ENCODE measurements around the gene NPTXR. TPM values are rescaled to one million over a fixed set of nuclear protein-coding genes. Genes with fewer than 3 reads are reported as not detected.

The NPTXR gene
- total and polyA plus RNA-seq, 8 donors: 0.46 to 19.6 (median 2.3) TPM

- intact Hi-C loops (cut with DNase I; ENCODE audit: low total_unique reads): no loop called here
- peaks cover 0 to 4% (median 3%) of the 10 kb centered on the region in 4 donors for H3K36me3 ChIP-seq
- no peak overlapping the region for H3K27ac ChIP-seq
- H3K27me3 ChIP-seq: peaks cover 0 to 31% (median 16%) of the 10 kb centered on the region in 3 donors
- DNase-seq: no peak
- 71 to 80% (median 74%) methylated on average over 4 of the region's 4 CpGs for WGBS, 5 donors
- H3K4me3 ChIP-seq: no peak overlapping the region
- H3K4me1 ChIP-seq: peaks cover 9 to 18% (median 15%) of the 10 kb centered on the region in 4 donors
- peaks cover 0 to 5% (median 0%) of the 10 kb centered on the region in 4 donors for H3K9me3 ChIP-seq
- no peak for TF ChIP-seq POLR2AphosphoS5 (IDR thresholded peaks at IDR 0.05)
- TF ChIP-seq, protein P1, sequence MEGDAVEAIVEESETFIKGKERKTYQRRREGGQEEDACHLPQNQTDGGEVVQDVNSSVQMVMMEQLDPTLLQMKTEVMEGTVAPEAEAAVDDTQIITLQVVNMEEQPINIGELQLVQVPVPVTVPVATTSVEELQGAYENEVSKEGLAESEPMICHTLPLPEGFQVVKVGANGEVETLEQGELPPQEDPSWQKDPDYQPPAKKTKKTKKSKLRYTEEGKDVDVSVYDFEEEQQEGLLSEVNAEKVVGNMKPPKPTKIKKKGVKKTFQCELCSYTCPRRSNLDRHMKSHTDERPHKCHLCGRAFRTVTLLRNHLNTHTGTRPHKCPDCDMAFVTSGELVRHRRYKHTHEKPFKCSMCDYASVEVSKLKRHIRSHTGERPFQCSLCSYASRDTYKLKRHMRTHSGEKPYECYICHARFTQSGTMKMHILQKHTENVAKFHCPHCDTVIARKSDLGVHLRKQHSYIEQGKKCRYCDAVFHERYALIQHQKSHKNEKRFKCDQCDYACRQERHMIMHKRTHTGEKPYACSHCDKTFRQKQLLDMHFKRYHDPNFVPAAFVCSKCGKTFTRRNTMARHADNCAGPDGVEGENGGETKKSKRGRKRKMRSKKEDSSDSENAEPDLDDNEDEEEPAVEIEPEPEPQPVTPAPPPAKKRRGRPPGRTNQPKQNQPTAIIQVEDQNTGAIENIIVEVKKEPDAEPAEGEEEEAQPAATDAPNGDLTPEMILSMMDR (IDR thresholded peaks at IDR 0.05): no peak
- TF ChIP-seq POLR2A (IDR thresholded peaks at IDR 0.05): no peak
Observed at GRCh38 chr22:38795569-38795968, 48.3 kb downstream of the NPTXR start.

DNA sequence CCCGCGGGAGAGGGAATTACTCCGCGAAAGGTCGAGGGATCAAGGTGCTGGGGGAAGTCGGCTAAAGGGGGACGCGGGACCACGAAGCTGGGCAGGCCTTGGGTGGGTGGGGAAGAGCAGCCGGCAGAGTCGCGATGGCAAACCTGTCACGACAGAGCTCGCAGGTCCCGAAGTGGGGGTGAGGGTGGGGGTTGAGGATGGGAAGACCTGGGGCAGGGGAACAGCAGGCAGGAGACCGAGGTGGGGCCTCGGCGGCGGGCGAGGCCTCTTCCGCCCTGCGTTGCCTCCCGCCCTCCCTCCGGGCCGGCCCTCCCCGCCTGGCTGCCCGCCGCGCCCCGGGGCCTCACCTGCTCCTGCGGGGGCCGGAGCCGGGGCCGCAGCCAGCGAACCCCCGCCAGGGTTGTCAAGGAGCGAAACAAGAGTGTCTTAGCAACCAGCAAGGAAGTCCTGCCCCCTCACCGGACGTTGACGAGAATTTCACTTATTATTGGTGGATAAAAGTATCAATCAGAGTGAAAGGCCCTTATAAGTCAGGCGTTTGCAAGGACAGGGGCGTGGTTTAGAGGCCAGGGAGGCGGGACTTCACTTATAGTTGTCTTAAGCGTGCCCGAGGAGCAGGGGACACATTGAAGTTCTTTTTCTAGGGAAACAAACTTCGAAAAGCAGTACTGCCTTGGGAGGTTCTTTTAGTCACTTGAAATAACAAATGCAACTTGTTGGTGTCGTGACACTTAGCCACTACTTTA is 49.9 kb downstream of the NPTXR start, which contains the start of gene DNAL4:
TSS of gene DNAL4 (minus strand) at position 423 of the 746 bp plus-strand sequence. CDS start 11,412 bp downstream, outside the sequence.
- peaks cover 0 to 13% (median 12%) of the 10 kb centered on the region in 4 donors for H3K36me3 ChIP-seq
- H3K4me1 ChIP-seq: peaks cover 15 to 24% (median 19%) of the 10 kb centered on the region in 4 donors
- H3K27ac ChIP-seq: peak within 1 kb of the TSS; percentile 68 to 91 (median 85)
- H3K9me3 ChIP-seq: no peaks in the 10 kb centered on the region
- TF ChIP-seq, protein P1 (IDR thresholded peaks at IDR 0.05): no peak
- TF ChIP-seq POLR2A (IDR thresholded peaks at IDR 0.05) (no peak), POLR2AphosphoS5 (IDR thresholded peaks at IDR 0.05) (peak; percentile 6 to 77 (median 47))
- DNase-seq: peak; percentile 97 to 98
- H3K4me3 ChIP-seq: peak within 1 kb of the TSS; percentile 76 to 94 (median 90)
- WGBS, 5 donors: 0 to 1% (median 0%) methylated on average over 35 to 47 of the region's 47 CpGs
- intact Hi-C loops (cut with DNase I; ENCODE audit: low total_unique reads): no loop called here
- peaks cover 0 to 16% (median 14%) of the 10 kb centered on the region in 3 donors for H3K27me3 ChIP-seq

DNA sequence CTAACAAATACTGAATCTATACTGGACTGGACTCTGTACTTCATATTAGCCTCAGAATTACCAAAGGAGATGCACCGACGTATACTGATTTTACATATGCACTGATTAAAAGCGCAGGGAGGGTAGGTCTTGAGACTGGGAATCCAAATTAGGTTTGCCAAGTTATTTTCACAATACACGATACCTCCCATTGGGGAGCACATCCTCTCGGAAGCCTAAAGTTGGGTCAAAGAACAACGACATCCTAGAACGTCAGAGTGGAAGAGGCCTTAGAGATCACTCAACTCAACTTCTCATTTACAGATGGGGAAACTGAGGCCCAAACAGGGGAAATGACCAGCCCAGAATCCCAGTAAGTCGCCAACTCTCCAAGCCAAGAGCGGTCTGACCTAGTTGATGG is 50.5 kb downstream of the NPTXR start:
- Histone ChIP-seq H3K36me3 (peaks cover 0 to 13% (median 12%) of the 10 kb centered on the region in 4 donors), H3K27me3 (peaks cover 0 to 11% (median 9%) of the 10 kb centered on the region in 3 donors), H3K27ac (peak overlapping the region; percentile 68 to 91 (median 85)), H3K4me1 (peaks cover 19 to 29% (median 24%) of the 10 kb centered on the region in 4 donors), H3K9me3 (no peaks in the 10 kb centered on the region), H3K4me3 (peak overlapping the region; percentile 76 to 94 (median 90))
- TF ChIP-seq EP300 (IDR thresholded peaks at IDR 0.05): no peak
- DNase-seq: no peak
- WGBS, 5 donors: 19 to 24% (median 21%) methylated on average over 9 of the region's 9 CpGs
- intact Hi-C loops (cut with DNase I; ENCODE audit: low total_unique reads): no loop called here

- Histone ChIP-seq H3K27me3 (peaks cover 0 to 9% (median 4%) of the 10 kb centered on the region in 3 donors), H3K4me3 (peak overlapping the region; percentile 76 to 94 (median 90)), H3K36me3 (peaks cover 0 to 13% (median 12%) of the 10 kb centered on the region in 4 donors), H3K27ac (peak overlapping the region in 3 of 5 donors; percentile 85 to 91 (median 88)), H3K4me1 (peaks cover 19 to 34% (median 28%) of the 10 kb centered on the region in 4 donors), H3K9me3 (no peaks in the 10 kb centered on the region)
- intact Hi-C loops (cut with DNase I; ENCODE audit: low total_unique reads): no loop called here
- TF ChIP-seq, protein P1 (IDR thresholded peaks at IDR 0.05): no peak
- TF ChIP-seq POLR2AphosphoS5 (IDR thresholded peaks at IDR 0.05) (no peak), EP300 (IDR thresholded peaks at IDR 0.05) (no peak), POLR2A (IDR thresholded peaks at IDR 0.05) (no peak)
- DNase-seq: no peak
- 53 to 58% (median 57%) methylated on average over 4 of the region's 4 CpGs for WGBS, 5 donors
Observed at GRCh38 chr22:38792833-38793232, 51.0 kb downstream of the NPTXR start.
